DND-41 (cell line): ENCODE results near the gene NANP.

ENCODE experiments used
- CTCF ChIP-seq: IDR thresholded peaks from 2 replicates; pipeline ENCODE4 v1.5.1; 2012; ENCODE audit warnings: borderline replicate concordance, low read length, moderate library complexity, mild to moderate bottlenecking; ENCODE audit not compliant: poor library complexity, severe bottlenecking; ENCODE audit errors: extremely low read depth
- EZH2 ChIP-seq: IDR thresholded peaks from 3 replicates; pipeline ENCODE4 v1.6.1; 2012; ENCODE audit warnings: borderline replicate concordance, low read depth, mild to moderate bottlenecking, moderate library complexity, low read length, inconsistent platforms; ENCODE audit not compliant: severe bottlenecking

DNA sequence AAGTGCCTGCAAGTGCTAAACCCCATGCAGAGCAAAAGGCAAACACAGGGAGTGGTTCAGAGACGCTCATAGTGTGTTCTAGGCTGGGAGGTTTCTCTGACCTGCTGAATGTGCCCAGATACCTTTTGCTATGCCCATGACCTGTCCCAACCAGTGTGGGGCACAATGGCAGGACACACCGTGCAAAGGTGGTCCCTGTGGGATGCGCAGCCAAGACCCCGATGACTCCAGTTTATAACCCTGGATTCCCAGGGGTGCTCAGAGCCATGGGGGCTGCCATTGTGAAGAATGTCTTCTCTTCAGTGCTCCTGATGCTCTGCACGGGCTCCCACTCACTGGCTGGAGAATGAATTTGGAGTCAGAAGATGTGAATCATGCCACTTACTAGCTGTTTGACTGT, 36.3 kb downstream of the NANP start:
- no peak for TF ChIP-seq CTCF
- no peak for TF ChIP-seq EZH2
